ENCODE data around the gene COL7A1. TPM values are rescaled to one million over a fixed set of nuclear protein-coding genes. Genes with fewer than 3 reads are reported as not detected.

Gene COL7A1
- polyA plus RNA-seq, 1 of the 3 experiments (the other 2 are of a cell fraction), result 10.8 TPM

- H3K9me2 ChIP-seq, result no peaks in the 10 kb centered on the region
- H3K9ac ChIP-seq, result no peak overlapping the region
- POLR2A ChIA-PET, result no interaction called here
- no peaks in the 10 kb centered on the region for H3K79me2 ChIP-seq (ENCODE audit: insufficient read depth)
- no peaks in the 10 kb centered on the region for H3K36me3 ChIP-seq (replicated peaks in 1 of 2; ENCODE audit: control insufficient read depth in 1 of 2, insufficient read depth in 2 of 2, low read length in 1 of 2)
- no peaks in the 10 kb centered on the region for H4K20me1 ChIP-seq (ENCODE audit: insufficient read depth)
- H3K4me2 ChIP-seq, result no peak overlapping the region
- CTCF ChIA-PET, result interaction anchor here (0.6 to 1.2 kb wide), 2 partner anchors 9 to 44 kb away, joined by 3 to 4 read pairs; partner anchors contain the start of gene UQCRC1
- no peaks in the 10 kb centered on the region for H3K27me3 ChIP-seq (ENCODE audit: insufficient read depth)
- 95% methylated on average over 6 of the region's 11 CpGs for WGBS (ENCODE audit: low lambda C conversion rate)
- no peak overlapping the region for H2AFZ ChIP-seq (ENCODE audit: low read depth)
- no peaks in the 10 kb centered on the region for H3K9me3 ChIP-seq
- DNase-seq, result no peak
- TF ChIP-seq, protein P1, sequence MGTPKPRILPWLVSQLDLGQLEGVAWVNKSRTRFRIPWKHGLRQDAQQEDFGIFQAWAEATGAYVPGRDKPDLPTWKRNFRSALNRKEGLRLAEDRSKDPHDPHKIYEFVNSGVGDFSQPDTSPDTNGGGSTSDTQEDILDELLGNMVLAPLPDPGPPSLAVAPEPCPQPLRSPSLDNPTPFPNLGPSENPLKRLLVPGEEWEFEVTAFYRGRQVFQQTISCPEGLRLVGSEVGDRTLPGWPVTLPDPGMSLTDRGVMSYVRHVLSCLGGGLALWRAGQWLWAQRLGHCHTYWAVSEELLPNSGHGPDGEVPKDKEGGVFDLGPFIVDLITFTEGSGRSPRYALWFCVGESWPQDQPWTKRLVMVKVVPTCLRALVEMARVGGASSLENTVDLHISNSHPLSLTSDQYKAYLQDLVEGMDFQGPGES (IDR thresholded peaks at IDR 0.05; ENCODE audit: low read depth, low read length), result no peak
- TF ChIP-seq MXI1 (IDR thresholded peaks at IDR 0.05; ENCODE audit: low read depth, low read length), result no peak
- TF ChIP-seq TCF12 (IDR thresholded peaks at IDR 0.05), result no peak
- TF ChIP-seq RAD21 (IDR thresholded peaks at IDR 0.05; ENCODE audit: low read length), result no peak
- TF ChIP-seq NRF1 (IDR thresholded peaks at IDR 0.05; ENCODE audit: low read depth, low read length), result no peak
- TF ChIP-seq POLR2AphosphoS5 (IDR thresholded peaks at IDR 0.05; ENCODE audit: low read depth, low read length), result no peak
- TF ChIP-seq PBX3 (IDR thresholded peaks at IDR 0.05), result no peak
- H3F3A ChIP-seq (replicated peaks; ENCODE audit: insufficient read depth), result peaks cover 22% of the 10 kb centered on the region
- no peak overlapping the region for H3K4me3 ChIP-seq (ENCODE audit: low read depth in 2 of 2, low read length in 1 of 2)
- H3K4me1 ChIP-seq (ENCODE audit: control insufficient read depth in 1 of 2, insufficient read depth in 2 of 2, low read depth in 1 of 2, low read length in 1 of 2), result peaks cover 45 to 62% of the 10 kb centered on the region in 2 experiments; a peak in 3 of 4 replicates
- H3K27ac ChIP-seq (ENCODE audit: low read depth in 2 of 2, low read length in 1 of 2), result peak overlapping the region; percentile 67 to 93; a peak in 3 of 4 replicates
Observed at GRCh38 chr3:48565186-48565585, 29.9 kb downstream of the COL7A1 start.

DNA sequence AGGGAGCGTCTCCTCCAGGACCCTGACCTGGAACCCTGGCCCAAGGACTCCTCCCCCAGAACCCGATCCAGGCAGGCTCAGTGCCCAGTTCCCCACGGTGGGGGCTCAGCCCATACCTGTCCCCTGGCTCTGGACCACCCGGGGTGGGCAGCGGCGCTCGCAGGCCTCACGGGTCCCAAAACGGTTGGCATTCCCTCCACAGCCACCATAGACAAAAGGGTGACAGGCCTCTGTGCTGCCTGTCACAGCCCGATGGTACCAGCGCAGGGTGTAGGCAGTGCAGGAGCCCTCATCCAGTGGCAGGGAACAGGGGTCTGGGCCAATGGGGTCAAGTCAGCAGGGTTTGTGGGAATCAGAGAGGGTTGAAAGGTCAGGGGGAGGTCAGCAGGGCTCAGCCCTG, 30.5 kb downstream of the COL7A1 start:
- H2AFZ ChIP-seq (ENCODE audit: low read depth), result no peak overlapping the region
- peak overlapping the region; percentile 57 for H3K9ac ChIP-seq
- TF ChIP-seq MXI1 (IDR thresholded peaks at IDR 0.05; ENCODE audit: low read depth, low read length) (no peak), REST (IDR thresholded peaks at IDR 0.05; ENCODE audit: low read depth, low read length) (no peak), FOXJ3 (CRISPR knock-in tag; IDR thresholded peaks at IDR 0.05) (no peak), RCOR1 (IDR thresholded peaks at IDR 0.05; ENCODE audit: low read length) (no peak), CTCF (IDR thresholded peaks at IDR 0.05) (no peak)
- peaks cover 49 to 67% of the 10 kb centered on the region in 2 experiments; a peak in 3 of 4 replicates for H3K4me1 ChIP-seq (ENCODE audit: control insufficient read depth in 1 of 2, insufficient read depth in 2 of 2, low read depth in 1 of 2, low read length in 1 of 2)
- WGBS (ENCODE audit: low lambda C conversion rate), result 90% methylated on average over 6 of the region's 11 CpGs
- no peak for DNase-seq
- peak overlapping the region; percentile 7 to 93; a peak in 3 of 4 replicates for H3K27ac ChIP-seq (ENCODE audit: low read depth in 2 of 2, low read length in 1 of 2)
- CTCF ChIA-PET, result interaction anchor here (0.6 kb wide), 1 partner anchor 13 kb away, joined by 3 read pairs; no protein-coding TSS in a partner anchor
- peaks cover 22% of the 10 kb centered on the region for H3F3A ChIP-seq (replicated peaks; ENCODE audit: insufficient read depth)
- no peaks in the 10 kb centered on the region for H3K9me2 ChIP-seq
- no peaks in the 10 kb centered on the region for H4K20me1 ChIP-seq (ENCODE audit: insufficient read depth)
- H3K4me2 ChIP-seq, result peak overlapping the region; percentile 65; the same call in 1 of the 2 replicates
- H3K79me2 ChIP-seq (ENCODE audit: insufficient read depth), result no peaks in the 10 kb centered on the region
- H3K36me3 ChIP-seq (replicated peaks in 1 of 2; ENCODE audit: control insufficient read depth in 1 of 2, insufficient read depth in 2 of 2, low read length in 1 of 2), result no peaks in the 10 kb centered on the region
- POLR2A ChIA-PET, result no interaction called here
- H3K9me3 ChIP-seq, result no peaks in the 10 kb centered on the region
- no peaks in the 10 kb centered on the region for H3K27me3 ChIP-seq (ENCODE audit: insufficient read depth)
- H3K4me3 ChIP-seq (ENCODE audit: low read depth in 2 of 2, low read length in 1 of 2), result no peak overlapping the region

Data from SK-N-SH (cell line).